WTC11 (cell line): Measurements from ENCODE around the gene F2R. TPM values are rescaled to one million over a fixed set of nuclear protein-coding genes. Genes with fewer than 3 reads are reported as not detected.

Experiments used
- ATAC-seq: fragments of 200-7000 bp; cut with Tn5 transposase; 2 replicates; pipeline ENCODE4 v1.10.0; 2021; ENCODE audit warnings: mild to moderate bottlenecking, moderate library complexity
- Bru-seq: library from RNA; stranded (reverse); fragments of 400-500 nt; gene quantifications from one replicate; lab custom pipeline; 2021; lab: Mats Ljungman, UMichigan
- CTCF ChIA-PET: fragments of 300-600 bp; sonication (Branson Sonifier 250); formaldehyde crosslinking; loops from one replicate; lab custom pipeline; 2021; ENCODE audit warnings: antibody characterized with exemption; lab: Charles Lee
- POLR2A ChIA-PET: fragments of 350-600 bp; sonication (Branson Sonifier 250); formaldehyde crosslinking; loops from one replicate; lab custom pipeline; 2021; ENCODE audit warnings: antibody characterized with exemption; lab: Charles Lee
- DNase-seq: peaks from one replicate; pipeline ENCODE4 v3.0.0; 2021; ENCODE audit warnings: low spot score
- H3K27ac Mint-ChIP-seq: 2 replicates; pipeline ENCODE4 v1.8.0; 2021; ENCODE audit warnings: mixed read lengths
- H3K27me3 Mint-ChIP-seq: 2 replicates; pipeline ENCODE4 v1.8.0; 2021; ENCODE audit warnings: low read depth, mild to moderate bottlenecking, moderate library complexity, mixed read lengths
- H3K36me3 Mint-ChIP-seq: 2 replicates; pipeline ENCODE4 v1.8.0; 2021; ENCODE audit warnings: mixed read lengths
- H3K4me1 Mint-ChIP-seq: 2 replicates; pipeline ENCODE4 v1.8.0; 2022; ENCODE audit warnings: mixed read lengths
- H3K4me3 Mint-ChIP-seq: 2 replicates; pipeline ENCODE4 v1.8.0; 2021; ENCODE audit warnings: mild to moderate bottlenecking, moderate library complexity, mixed read lengths
- H3K9me3 Mint-ChIP-seq: 2 replicates; pipeline ENCODE4 v1.8.0; 2021; ENCODE audit warnings: mixed read lengths
- CREM ChIP-seq: sonication (generic); formaldehyde crosslinking; IDR thresholded peaks from 2 replicates; pipeline ENCODE4 v1.8.1; 2022; ENCODE audit warnings: mild to moderate bottlenecking, missing genetic modification reagents, moderate library complexity
- CTCF ChIP-seq: fragments of 200-600 bp; IDR thresholded peaks from 2 replicates; pipeline ENCODE4 v1.8.0; 2022; ENCODE audit warnings: antibody characterized with exemption
- E2F5 ChIP-seq: sonication (generic); formaldehyde crosslinking; IDR thresholded peaks from 2 replicates; pipeline ENCODE4 v1.8.1; 2022; ENCODE audit warnings: mild to moderate bottlenecking, moderate library complexity, missing genetic modification reagents
- EMX1 ChIP-seq: fragments of 250-450 bp; sonication (Bioruptor Pico); IDR thresholded peaks from 2 replicates; pipeline ENCODE4 v1.8.0; 2021; ENCODE audit warnings: mild to moderate bottlenecking
- ETV6 ChIP-seq: sonication (generic); formaldehyde crosslinking; IDR thresholded peaks from 2 replicates; pipeline ENCODE4 v1.8.1; 2022; ENCODE audit warnings: mild to moderate bottlenecking, missing genetic modification reagents
- FOXK1 ChIP-seq: sonication (generic); formaldehyde crosslinking; IDR thresholded peaks from 2 replicates; pipeline ENCODE4 v1.8.0; 2022; ENCODE audit warnings: mild to moderate bottlenecking, moderate library complexity, missing genetic modification reagents
- FOXP1 ChIP-seq: sonication (generic); formaldehyde crosslinking; IDR thresholded peaks from 2 replicates; pipeline ENCODE4 v1.8.0; 2022; ENCODE audit warnings: missing genetic modification reagents, mild to moderate bottlenecking, moderate library complexity, borderline replicate concordance
- HMGXB4 ChIP-seq: sonication (generic); formaldehyde crosslinking; IDR thresholded peaks from 2 replicates; pipeline ENCODE4 v1.8.1; 2023; ENCODE audit warnings: mild to moderate bottlenecking, moderate library complexity, missing genetic modification reagents
- MAX ChIP-seq: sonication (generic); formaldehyde crosslinking; IDR thresholded peaks from 2 replicates; pipeline ENCODE4 v1.8.0; 2022; ENCODE audit warnings: mild to moderate bottlenecking, missing genetic modification reagents
- MLX ChIP-seq: sonication (generic); formaldehyde crosslinking; IDR thresholded peaks from 2 replicates; pipeline ENCODE4 v1.8.1; 2023; ENCODE audit warnings: mild to moderate bottlenecking, missing genetic modification reagents, moderate library complexity
- PRDM15 ChIP-seq: sonication (generic); formaldehyde crosslinking; IDR thresholded peaks from 2 replicates; pipeline ENCODE4 v1.8.0; 2022; ENCODE audit warnings: missing genetic modification reagents
- SP1 ChIP-seq: sonication (generic); formaldehyde crosslinking; conservative IDR thresholded peaks from 2 replicates; pipeline ENCODE4 v1.8.1; 2022; ENCODE audit warnings: missing genetic modification reagents
- TCF7 ChIP-seq: sonication (generic); formaldehyde crosslinking; IDR thresholded peaks from 2 replicates; pipeline ENCODE4 v1.8.0; 2022; ENCODE audit warnings: mild to moderate bottlenecking, low read depth, missing genetic modification reagents, moderate library complexity
- USF1 ChIP-seq: sonication (generic); formaldehyde crosslinking; IDR thresholded peaks from 2 replicates; pipeline ENCODE4 v1.8.0; 2022; ENCODE audit warnings: mild to moderate bottlenecking, missing genetic modification reagents
- ZMAT4 ChIP-seq: fragments of 250-450 bp; sonication (Bioruptor Pico); IDR thresholded peaks from 2 replicates; pipeline ENCODE4 v1.9.0; 2021; ENCODE audit warnings: mild to moderate bottlenecking
- ZNF263 ChIP-seq: sonication (generic); formaldehyde crosslinking; IDR thresholded peaks from 2 replicates; pipeline ENCODE4 v1.8.1; 2022; ENCODE audit warnings: low read depth, mild to moderate bottlenecking, moderate library complexity, missing genetic modification reagents
- ZNF317 ChIP-seq: sonication (generic); formaldehyde crosslinking; IDR thresholded peaks from 2 replicates; pipeline ENCODE4 v1.8.1; 2023; ENCODE audit warnings: low read depth, mild to moderate bottlenecking, moderate library complexity, missing genetic modification reagents, borderline replicate concordance
- long read RNA-seq, 3 experiments: library from RNA in 1 of 3; library from capped mRNA in 1 of 3; library from polyadenylated mRNA in 1 of 3; unstranded in 2 of 3; stranded (forward) in 1 of 3; transcript quantifications; one replicate each; pipeline ENCODE4 v2.0.0, GENCODE V29; 2021
- total RNA-seq: library from RNA; stranded (reverse); gene quantifications from 3 replicates; pipeline ENCODE4 v1.2.3, GENCODE V29; 2021

The F2R gene
- total RNA-seq (18.4 to 19.8 TPM (median 19.0 TPM) in 3 replicates), Bru-seq, nascent RNA (percentile 81 among the genes with signal in this experiment)
- long read RNA-seq, experiment 1, transcript F2R-201 (2 exons, 3,821 nt), result major isoform, 68 of 87 reads
- long read RNA-seq, experiment 1, partial matches to known transcripts, result 18 of 87 reads
- long read RNA-seq, experiment 1, other reads (novel, unspliced or antisense), result 1 of 87 reads
- long read RNA-seq, experiment 2, transcript F2R-201 (2 exons, 3,821 nt), result major isoform, 12 of 20 reads
- long read RNA-seq, experiment 2, partial matches to known transcripts, result 0 of 20 reads
- long read RNA-seq, experiment 2, other reads (novel, unspliced or antisense), result 8 of 20 reads
- long read RNA-seq, experiment 3, partial matches to known transcripts, result 0 of 2 reads
- long read RNA-seq, experiment 3, other reads (novel, unspliced or antisense), result 0 of 2 reads

GRCh38 chr5:76715736-76716455 lies at the start of gene F2R:
F2R (plus strand) TSS chr5:76716126; CDS start chr5:76716308, 182 bp downstream.
- Mint-ChIP-seq H3K9me3 (no peaks in the 10 kb centered on the region), H3K36me3 (no peaks in the 10 kb centered on the region), H3K27ac (no peak within 1 kb of the TSS), H3K4me3 (peak within 1 kb of the TSS; percentile 89), H3K4me1 (peaks cover 28% of the 10 kb centered on the region), H3K27me3 (peaks cover 34% of the 10 kb centered on the region)
- POLR2A ChIA-PET, result no interaction called here
- ATAC-seq (peak; percentile 86), DNase-seq (peak; percentile 77)
- no peak for TF ChIP-seq TCF7
- peak; percentile 45; the same call in 1 of the 2 replicates for TF ChIP-seq FOXP1 (CRISPR knock-in tag)
- TF ChIP-seq PRDM15 (CRISPR knock-in tag), result no peak
- peak; percentile 71; the same call in 1 of the 2 replicates for TF ChIP-seq E2F5 (CRISPR knock-in tag)
- TF ChIP-seq USF1 (CRISPR knock-in tag), result no peak
- TF ChIP-seq HMGXB4 (CRISPR knock-in tag), result peak; percentile 99
- TF ChIP-seq FOXK1 (CRISPR knock-in tag), result 0 out of 2 replicates have a peak, but pooled peaks have one; percentile 12
- TF ChIP-seq CTCF, result peak; percentile 49; the same call in 1 of the 2 replicates
- peak; percentile 47 for TF ChIP-seq SP1 (CRISPR knock-in tag)
- TF ChIP-seq ETV6 (CRISPR knock-in tag), result no peak; the same call in 1 of the 2 replicates
- TF ChIP-seq CREM (CRISPR knock-in tag), result 0 out of 2 replicates have a peak, but pooled peaks have one; percentile 34
- peak; percentile 28; the same call in 1 of the 2 replicates for TF ChIP-seq MAX
- no peak for TF ChIP-seq EMX1 (CRISPR knock-in tag)
- TF ChIP-seq ZNF263 (CRISPR knock-in tag), result no peak
- 0 out of 2 replicates have a peak, but pooled peaks have one; percentile 16 for TF ChIP-seq ZNF317 (CRISPR knock-in tag)
- 0 out of 2 replicates have a peak, but pooled peaks have one; percentile 65 for TF ChIP-seq MLX (CRISPR knock-in tag)
- TF ChIP-seq ZMAT4, result no peak
- CTCF ChIA-PET, result interaction anchor here (0.6 to 1.8 kb wide), 5 partner anchors 59 to 310 kb away, joined by 3 to 8 read pairs (median 4); partner anchors contain the start of gene F2RL1
